ENCODE measurements around the gene CCNL1. TPM values are rescaled to one million over a fixed set of nuclear protein-coding genes. Genes with fewer than 3 reads are reported as not detected.
"Not testable (repeated sequence)": the region's sequence is repeated elsewhere in the genome, so short reads cannot be mapped to it uniquely, and the experiment has no call there.

The CCNL1 gene
- total RNA-seq, 1 donor from 2014 or later = 96.7 TPM

DNA sequence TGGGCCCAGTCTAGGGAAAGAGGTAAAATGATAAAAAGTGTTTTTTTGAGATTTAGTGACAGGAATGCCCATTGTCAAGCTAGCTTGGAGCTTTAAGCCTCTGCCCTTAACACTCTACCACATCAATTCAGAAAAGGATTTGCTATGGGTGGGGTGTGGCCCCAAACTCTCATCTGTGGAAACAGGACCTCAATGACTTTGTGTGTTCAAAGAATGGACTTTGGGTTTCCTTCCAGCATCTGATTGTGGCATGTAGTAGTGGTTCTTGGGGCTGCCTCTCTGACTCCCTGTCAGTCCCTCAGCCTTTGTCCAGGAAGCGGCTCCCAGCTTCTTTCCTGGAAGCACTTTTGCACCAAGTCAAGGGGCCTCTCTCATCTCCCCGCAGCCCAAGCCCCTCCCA, 56.1 kb downstream of the CCNL1 start:
- no peak for DNase-seq (ENCODE audit: low spot score)

DNA sequence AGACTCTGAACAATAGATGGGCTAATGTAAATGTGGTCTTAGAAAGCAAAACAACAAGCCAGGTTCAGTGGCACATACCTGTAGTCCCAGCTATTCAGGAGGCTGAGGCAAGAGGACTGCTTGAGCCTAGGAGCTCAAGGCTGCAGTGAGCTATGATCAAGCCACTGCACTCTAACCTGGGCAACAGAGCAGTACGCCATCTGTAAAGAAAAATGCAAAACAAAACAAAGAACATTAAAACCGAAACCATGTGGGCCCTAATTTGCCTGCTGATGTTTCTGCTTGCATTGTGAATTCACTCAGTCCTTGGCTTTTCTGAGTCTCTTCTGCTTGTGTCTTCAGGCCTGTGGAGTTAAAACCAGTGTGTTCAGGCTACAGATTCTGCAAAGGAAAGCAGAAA, 56.7 kb downstream of the CCNL1 start:
- no peak for DNase-seq (ENCODE audit: low spot score)

DNA sequence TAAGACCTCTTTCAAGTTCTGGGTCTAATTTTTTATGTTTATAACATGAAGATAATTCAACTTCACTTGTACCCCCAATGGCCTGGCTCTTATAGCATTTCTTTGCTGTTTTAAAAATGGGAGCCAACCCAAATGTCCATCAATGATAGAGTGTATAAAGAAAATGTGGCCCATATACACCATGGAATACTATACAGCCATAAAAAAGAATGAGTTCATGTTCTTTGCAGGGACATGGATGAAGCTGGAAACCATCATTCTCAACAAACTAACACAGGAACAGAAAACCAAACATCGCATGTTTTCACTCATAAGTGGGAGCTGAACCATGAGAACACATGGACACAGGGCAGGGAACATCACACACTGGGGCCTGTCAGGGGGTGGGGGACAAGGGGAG, 57.4 kb downstream of the CCNL1 start:
- DNase-seq (ENCODE audit: low spot score) = not testable (repeated sequence)

- DNase-seq (ENCODE audit: low spot score) = no peak
Measured at GRCh38 chr3:157102098-157102497, 57.8 kb downstream of the CCNL1 start.

GRCh38 chr3:157101486-157101885, 58.5 kb downstream of the CCNL1 start:
- no peak for DNase-seq (ENCODE audit: low spot score)

- DNase-seq (ENCODE audit: low spot score) = no peak
Measured at GRCh38 chr3:157100608-157101396, 59.1 kb downstream of the CCNL1 start.

GRCh38 chr3:157100096-157100477, 59.9 kb downstream of the CCNL1 start:
- DNase-seq (ENCODE audit: low spot score) = no peak

DNA sequence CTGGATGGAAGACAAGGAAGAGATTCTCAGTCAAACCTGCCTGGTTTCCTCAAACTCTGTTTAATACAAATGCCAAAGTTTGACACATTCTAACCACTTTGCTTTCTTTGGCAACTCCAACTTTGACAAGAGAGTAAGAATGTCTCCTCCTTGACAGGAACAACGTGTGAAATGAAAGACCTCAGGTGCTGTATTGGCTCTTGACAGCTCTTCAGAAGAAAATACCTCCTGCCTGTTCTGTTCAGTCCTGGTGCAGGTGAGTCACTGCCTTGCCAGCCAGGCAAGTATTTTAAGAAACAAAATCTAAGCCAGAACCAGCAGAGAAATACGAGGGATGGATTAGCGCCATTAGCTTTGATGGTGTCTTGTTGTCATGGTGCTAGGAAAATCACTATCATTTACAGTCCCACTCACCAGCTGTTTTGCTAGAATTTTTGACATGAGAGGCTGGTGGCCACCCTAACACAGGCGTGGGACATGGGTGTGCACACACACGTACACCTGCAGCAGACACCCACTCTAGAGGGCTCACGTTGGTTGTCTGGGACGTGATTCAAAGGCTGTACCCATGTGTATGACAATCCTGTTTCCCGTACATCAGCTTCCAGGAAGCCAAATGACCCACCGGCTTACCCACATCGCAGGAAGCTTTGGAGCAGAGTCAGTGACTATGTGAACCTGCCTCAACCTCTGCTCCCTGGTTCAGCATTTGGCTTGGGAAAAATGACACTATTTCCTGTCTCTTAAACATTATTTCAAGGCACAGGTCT, 60.4 kb downstream of the CCNL1 start:
- DNase-seq (ENCODE audit: low spot score) = no peak

- no peak for DNase-seq (ENCODE audit: low spot score)
Measured at GRCh38 chr3:157098823-157099185, 61.1 kb downstream of the CCNL1 start.

DNA sequence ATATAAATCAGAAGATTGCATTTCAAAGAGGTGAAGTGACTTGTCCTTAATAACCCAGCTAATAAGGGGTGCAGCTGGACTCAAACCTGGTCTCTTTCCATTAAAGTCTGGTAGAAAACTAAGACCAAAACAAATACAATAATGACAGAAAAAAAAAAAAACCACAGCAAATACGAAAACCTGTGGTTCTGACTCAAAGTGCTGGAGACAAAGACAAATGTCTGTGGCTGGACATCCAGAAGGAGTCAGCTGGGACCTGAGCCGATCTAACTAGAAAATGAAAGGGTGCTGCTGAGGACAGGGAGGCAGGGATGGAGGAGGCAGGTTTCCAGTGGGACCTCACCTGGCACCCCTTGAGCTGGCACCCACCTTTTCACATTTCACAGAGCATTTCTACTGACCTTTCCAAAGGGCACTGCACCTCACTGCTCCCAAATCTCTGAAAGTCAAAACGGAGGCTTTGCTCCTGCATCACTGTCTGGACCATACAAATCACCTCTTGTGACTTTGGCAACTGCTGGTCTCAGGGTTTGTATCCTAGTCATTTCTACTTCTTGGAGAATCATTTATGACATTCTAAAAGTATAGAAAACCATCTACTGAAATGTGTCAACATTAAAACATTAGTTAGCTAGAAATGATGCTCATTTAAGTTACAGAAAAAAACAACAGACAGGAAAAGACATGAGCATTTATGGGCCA, 61.7 kb downstream of the CCNL1 start:
- DNase-seq (ENCODE audit: low spot score) = no peak
